ENCODE data around the gene TAAR6. TPM values are rescaled to one million over a fixed set of nuclear protein-coding genes. Genes with fewer than 3 reads are reported as not detected.

The TAAR6 gene
- total and polyA plus RNA-seq, 2 of the 4 experiments (the other 2 are of a cell fraction), result not detected

- Histone ChIP-seq H3K9ac (ENCODE audit: low read depth, low read length) (no peak overlapping the region), H3K4me1 (ENCODE audit: control insufficient read depth, insufficient read depth, low read length) (no peaks in the 10 kb centered on the region), H3K4ac (ENCODE audit: low read depth, low read length) (no peak overlapping the region), H3K9me3 (ENCODE audit: control insufficient read depth, insufficient read depth, low read length) (no peaks in the 10 kb centered on the region), H3K23ac (ENCODE audit: low read depth, low read length) (no peak overlapping the region), H3K36me3 (ENCODE audit: control insufficient read depth, insufficient read depth, low read length) (no peaks in the 10 kb centered on the region), H2BK15ac (ENCODE audit: low read depth, low read length) (no peak overlapping the region), H2AK9ac (replicated peaks; ENCODE audit: low read depth, low read length, poor library complexity) (no peak overlapping the region), H4K20me1 (ENCODE audit: insufficient read depth, low read length) (no peaks in the 10 kb centered on the region), H3K18ac (ENCODE audit: low read depth, low read length) (no peak overlapping the region), H4K5ac (ENCODE audit: low read depth, low read length) (no peak overlapping the region), H2BK20ac (ENCODE audit: low read depth, low read length) (no peak overlapping the region), H3K27me3 (ENCODE audit: control insufficient read depth, insufficient read depth, low read length) (peaks cover 18% of the 10 kb centered on the region), H3K56ac (ENCODE audit: extremely low read depth, insufficient read depth, low read length) (no peak overlapping the region), H4K8ac (ENCODE audit: low read depth in 2 of 2, low read length in 2 of 2) (no peak overlapping the region), H3K79me1 (ENCODE audit: low read depth in 1 of 2, low read length in 2 of 2) (no peaks in the 10 kb centered on the region), H3K9me1 (ENCODE audit: insufficient read depth, low read length) (no peaks in the 10 kb centered on the region), H3K4me3 (ENCODE audit: insufficient read depth, low read depth, low read length) (no peak overlapping the region), H2BK120ac (ENCODE audit: low read depth, low read length) (no peak overlapping the region), H3K14ac (replicated peaks; ENCODE audit: low read depth, low read length) (no peak overlapping the region), H4K91ac (ENCODE audit: insufficient read depth, low read depth, low read length) (no peak overlapping the region), H3K4me2 (ENCODE audit: low read depth, low read length) (no peak overlapping the region), H2BK5ac (ENCODE audit: low read depth, low read length, poor library complexity, severe bottlenecking) (no peak overlapping the region), H3K27ac (ENCODE audit: insufficient read depth, low read length) (no peak overlapping the region), H2AK5ac (ENCODE audit: low read depth, low read length) (no peak overlapping the region), H2AFZ (replicated peaks; ENCODE audit: low read length, poor library complexity) (no peak overlapping the region)
- WGBS, 2 experiments (ENCODE audit: extremely low coverage in 2 of 2, insufficient read length in 1 of 2), result no CpG with 5 or more reads among the region's 4 CpGs
- no TSS peak for BruUV-seq (replicated peaks)
- no peak for TF ChIP-seq RCOR1 (IDR thresholded peaks at IDR 0.05; ENCODE audit: insufficient replicate concordance, low read length)
- TF ChIP-seq CTCF (conservative IDR thresholded peaks at IDR 0.05; ENCODE audit: low read depth, low read length), result no peak
- no peak for TF ChIP-seq CEBPB (IDR thresholded peaks at IDR 0.05; ENCODE audit: low read depth, low read length)
- TF ChIP-seq ELK1 (IDR thresholded peaks at IDR 0.05; ENCODE audit: borderline replicate concordance, low read depth, low read length), result no peak
- TF ChIP-seq SMC3 (IDR thresholded peaks at IDR 0.05; ENCODE audit: low read depth, low read length), result no peak
- no peak for TF ChIP-seq USF2 (IDR thresholded peaks at IDR 0.05; ENCODE audit: low read depth, low read length)
- TF ChIP-seq CHD1 (IDR thresholded peaks at IDR 0.05; ENCODE audit: low read depth, low read length), result no peak
- TF ChIP-seq MAZ (IDR thresholded peaks at IDR 0.05; ENCODE audit: borderline replicate concordance, low read depth, low read length), result no peak
- no peak for TF ChIP-seq RAD21 (IDR thresholded peaks at IDR 0.05; ENCODE audit: low read length)
- no peak for TF ChIP-seq NFE2L2 (IDR thresholded peaks at IDR 0.05; ENCODE audit: low read depth, low read length)
- TF ChIP-seq MXI1 (IDR thresholded peaks at IDR 0.05; ENCODE audit: borderline replicate concordance, low read depth, low read length), result no peak
- no peak for TF ChIP-seq RFX5 (IDR thresholded peaks at IDR 0.05; ENCODE audit: low read depth, low read length)
- TF ChIP-seq MAFK (IDR thresholded peaks at IDR 0.05; ENCODE audit: low read depth, low read length), result no peak
- TF ChIP-seq FOS (IDR thresholded peaks at IDR 0.05; ENCODE audit: low read depth, low read length), result no peak
- TF ChIP-seq POLR2A (IDR thresholded peaks at IDR 0.05; ENCODE audit: low read depth, low read length), result no peak
- TF ChIP-seq BHLHE40 (IDR thresholded peaks at IDR 0.05; ENCODE audit: low read depth, low read length), result no peak
- in situ Hi-C loops (cut with MboI; ENCODE audit: low sequenced_read_pairs) (no loop called here), dilution Hi-C loops (cut with HindIII; ENCODE audit: low sequenced_read_pairs, unreplicated experiment) (no loop called here), intact Hi-C loops (cut with micrococcal nuclease) (loop anchor here (5.0 kb wide), 1 partner anchor 40 kb away; no protein-coding TSS in a partner anchor)
- ATAC-seq (ENCODE audit: low read depth) (no peak), DNase-seq (no peak)
- ChIA-PET POLR2A (ENCODE audit: unreplicated experiment) (no interaction called here), CTCF (no interaction called here)
Measured at GRCh38 chr6:132612449-132613108, 42.5 kb downstream of the TAAR6 start.
